GM20000 (cell line): ENCODE results near the gene LHPP.

Experiments
- DNase-seq: peaks from one replicate; pipeline ENCODE4 v3.0.0; 2012; ENCODE audit warnings: low spot score
- TF ChIP-seq, protein P1 (sequence below): IDR thresholded peaks from 2 replicates; pipeline ENCODE4 v1.5.1; 2012; ENCODE audit warnings: mild to moderate bottlenecking, control low read depth; ENCODE audit errors: extremely low read depth, missing control alignments

LHPP gene

DNA sequence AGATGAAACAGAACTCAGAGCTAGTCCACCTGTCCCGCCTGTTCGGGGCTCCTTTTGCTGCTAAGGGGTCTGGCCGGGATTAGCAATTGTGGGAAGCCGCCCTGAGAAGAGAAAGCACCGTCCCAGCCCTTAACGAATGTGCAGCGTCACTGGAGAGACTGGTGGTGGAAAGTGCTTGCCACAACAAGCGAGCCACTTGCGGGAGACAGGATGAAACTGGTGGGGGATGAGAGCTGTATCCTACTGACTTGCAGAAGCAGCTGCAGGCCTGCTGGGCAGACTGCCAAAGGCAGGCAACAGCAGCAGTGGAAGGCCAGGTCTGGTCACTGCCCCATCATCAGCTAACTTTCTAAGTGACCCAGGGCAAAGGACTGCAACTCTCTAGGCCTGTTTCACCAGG is 187.1 kb downstream of the LHPP start:
- DNase-seq = peak; percentile 56

DNA sequence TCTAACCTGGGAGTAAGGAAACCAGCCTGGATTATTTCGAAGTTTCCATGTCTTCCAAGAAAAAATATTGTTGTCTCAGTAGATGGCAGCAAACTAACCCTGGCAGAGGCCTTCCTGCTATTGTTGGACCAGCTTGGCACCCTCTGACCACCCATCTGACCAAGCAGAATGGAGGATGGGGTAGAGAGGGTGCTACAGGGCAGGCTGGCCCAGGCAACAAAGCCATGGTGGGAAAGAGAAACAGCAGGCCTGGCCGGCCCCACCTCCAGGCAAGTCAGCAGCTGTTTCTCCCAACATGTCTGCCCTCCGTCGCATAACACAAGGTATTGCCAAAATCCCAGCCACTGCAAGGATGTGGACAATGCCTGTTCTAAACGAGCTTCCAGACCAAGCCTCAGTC is 187.6 kb downstream of the LHPP start:
- no peak for DNase-seq
- TF ChIP-seq, protein P1, sequence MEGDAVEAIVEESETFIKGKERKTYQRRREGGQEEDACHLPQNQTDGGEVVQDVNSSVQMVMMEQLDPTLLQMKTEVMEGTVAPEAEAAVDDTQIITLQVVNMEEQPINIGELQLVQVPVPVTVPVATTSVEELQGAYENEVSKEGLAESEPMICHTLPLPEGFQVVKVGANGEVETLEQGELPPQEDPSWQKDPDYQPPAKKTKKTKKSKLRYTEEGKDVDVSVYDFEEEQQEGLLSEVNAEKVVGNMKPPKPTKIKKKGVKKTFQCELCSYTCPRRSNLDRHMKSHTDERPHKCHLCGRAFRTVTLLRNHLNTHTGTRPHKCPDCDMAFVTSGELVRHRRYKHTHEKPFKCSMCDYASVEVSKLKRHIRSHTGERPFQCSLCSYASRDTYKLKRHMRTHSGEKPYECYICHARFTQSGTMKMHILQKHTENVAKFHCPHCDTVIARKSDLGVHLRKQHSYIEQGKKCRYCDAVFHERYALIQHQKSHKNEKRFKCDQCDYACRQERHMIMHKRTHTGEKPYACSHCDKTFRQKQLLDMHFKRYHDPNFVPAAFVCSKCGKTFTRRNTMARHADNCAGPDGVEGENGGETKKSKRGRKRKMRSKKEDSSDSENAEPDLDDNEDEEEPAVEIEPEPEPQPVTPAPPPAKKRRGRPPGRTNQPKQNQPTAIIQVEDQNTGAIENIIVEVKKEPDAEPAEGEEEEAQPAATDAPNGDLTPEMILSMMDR = no peak

More for the DNA sequence above, 187.1 kb downstream of the LHPP start:
- TF ChIP-seq, protein P1 = no peak

DNA sequence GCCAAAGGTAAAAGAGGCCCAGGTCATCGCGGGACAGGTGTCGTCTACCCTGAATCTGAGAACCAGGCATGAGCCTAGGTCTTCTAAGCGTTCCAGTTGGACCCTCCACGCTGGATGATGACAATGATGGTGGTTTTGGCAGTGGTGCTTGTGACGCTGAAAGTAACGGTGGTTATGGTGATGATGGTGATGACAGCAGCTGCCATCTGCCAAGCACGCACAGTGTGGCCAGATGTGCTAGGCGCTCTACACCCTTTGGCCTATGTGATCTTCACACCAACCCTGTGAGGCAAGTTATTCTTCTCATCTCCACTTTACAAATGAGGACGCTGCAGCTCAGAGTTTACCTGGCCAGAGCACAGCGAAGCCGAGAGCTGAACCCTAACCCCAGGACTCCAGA is 188.6 kb downstream of the LHPP start:
- DNase-seq = no peak
- TF ChIP-seq, protein P1 = no peak

DNA sequence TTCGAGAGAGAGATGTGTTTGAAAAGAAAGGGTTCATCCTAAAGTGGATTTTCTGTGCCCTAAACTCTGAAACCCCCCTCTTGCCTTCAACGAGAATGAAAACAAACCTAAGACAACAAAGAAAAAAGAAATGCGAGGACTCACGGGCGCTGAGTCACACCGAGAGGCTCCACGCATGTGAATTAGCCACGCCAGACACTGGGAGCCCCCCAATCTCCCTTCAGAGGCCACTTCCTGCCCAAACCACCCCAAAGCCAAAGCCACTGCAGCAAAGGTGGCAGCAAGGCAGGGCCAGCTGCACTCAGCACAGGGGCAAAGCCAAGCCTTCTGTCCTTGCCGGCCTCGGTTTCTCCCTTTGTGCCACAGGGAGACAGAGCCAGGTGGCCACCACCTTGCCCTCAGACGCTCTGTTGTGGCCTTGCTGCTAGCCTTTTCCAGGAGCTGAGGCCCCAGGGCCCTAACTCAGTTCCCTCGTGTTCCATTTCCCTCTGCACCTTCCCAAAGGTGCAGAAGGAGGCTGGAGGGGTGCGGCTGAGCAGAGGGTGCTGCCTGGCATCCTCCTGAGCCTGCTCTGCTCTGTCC is 189.3 kb downstream of the LHPP start:
- peak; percentile 65 for DNase-seq
- TF ChIP-seq, protein P1 = no peak

DNA sequence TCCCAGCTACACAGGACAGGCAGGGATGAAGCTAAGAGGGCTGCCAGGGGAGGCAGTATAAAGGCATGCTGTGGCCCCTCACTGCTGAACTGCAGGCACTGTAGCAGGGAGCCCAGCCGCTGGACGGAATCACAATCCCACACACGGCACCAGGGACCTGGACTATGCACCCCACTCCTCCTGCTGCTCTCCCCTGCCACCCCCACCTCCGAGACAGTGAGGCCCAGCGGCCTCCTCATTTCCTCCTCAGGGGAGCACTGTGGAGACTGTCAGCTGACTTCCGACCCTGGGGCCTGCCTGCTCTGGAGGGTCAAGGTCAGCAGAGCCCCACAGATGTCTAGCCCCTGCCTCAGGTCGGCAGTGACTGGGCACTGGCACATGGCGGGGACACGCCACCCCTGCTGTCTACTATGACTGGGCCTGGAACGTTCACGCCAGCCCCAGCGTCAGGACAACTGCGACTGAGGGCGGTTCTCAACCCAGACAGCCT is 189.8 kb downstream of the LHPP start:
- TF ChIP-seq, protein P1 = no peak
- no peak for DNase-seq

DNA sequence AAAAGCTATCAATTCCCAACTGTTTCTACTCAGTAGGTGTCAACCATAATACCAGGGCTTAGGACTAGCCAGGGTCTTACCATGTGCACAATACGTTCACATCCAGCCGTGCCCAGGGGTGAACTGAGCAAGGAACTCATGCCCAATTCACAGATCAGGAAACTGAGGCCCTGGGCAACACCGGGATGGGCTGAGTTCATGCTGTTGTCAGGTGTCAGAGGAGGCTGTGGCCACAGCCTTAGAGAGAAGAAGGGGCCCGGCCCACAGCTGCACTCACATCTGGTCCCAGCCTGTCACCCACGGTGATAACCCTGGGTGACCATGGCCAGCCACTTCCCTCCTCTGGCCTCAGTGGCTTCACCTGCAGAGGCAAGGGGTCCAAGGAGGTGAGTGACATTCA is 190.6 kb downstream of the LHPP start:
- no peak for DNase-seq
- TF ChIP-seq, protein P1 = no peak

DNA sequence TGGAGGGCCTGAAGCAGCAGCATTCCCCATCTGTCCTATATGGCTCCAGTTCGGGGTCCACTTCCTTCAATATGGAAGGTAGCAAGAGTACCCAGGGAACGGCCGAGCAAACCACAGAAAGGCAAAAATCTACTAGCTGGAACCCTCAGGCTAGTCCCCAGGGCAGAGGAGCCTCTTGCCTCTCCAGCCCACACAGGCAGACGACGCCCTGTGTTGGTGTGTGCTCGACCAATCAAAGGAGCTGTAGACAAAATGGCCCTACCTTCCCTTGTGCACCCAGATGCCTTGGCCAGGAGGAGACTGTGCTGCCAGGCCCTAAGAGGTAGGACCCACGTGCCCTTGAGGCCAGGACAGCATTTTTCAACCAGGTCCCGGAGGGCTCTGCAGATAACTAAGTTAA is 191.1 kb downstream of the LHPP start:
- TF ChIP-seq, protein P1 = no peak
- no peak for DNase-seq
